B cell (primary cell): ENCODE data around the gene ASPHD1.
"Not testable (repeated sequence)": the region's sequence is repeated elsewhere in the genome, so short reads cannot be mapped to it uniquely, and the experiment has no call there.

ENCODE experiments used
- EZH2 ChIP-seq: IDR thresholded peaks from 2 replicates; pipeline ENCODE4 v1.6.1; 2012; ENCODE audit warnings: borderline replicate concordance, low read depth, mild to moderate bottlenecking, moderate library complexity, low read length; ENCODE audit not compliant: insufficient read depth, poor library complexity, severe bottlenecking
- TF ChIP-seq, protein P1 (sequence below): fragments of 200-600 bp; IDR thresholded peaks from one replicate; pipeline ENCODE4 v1.8.0; 2022; ENCODE audit warnings: antibody characterized with exemption, mild to moderate bottlenecking

DNA sequence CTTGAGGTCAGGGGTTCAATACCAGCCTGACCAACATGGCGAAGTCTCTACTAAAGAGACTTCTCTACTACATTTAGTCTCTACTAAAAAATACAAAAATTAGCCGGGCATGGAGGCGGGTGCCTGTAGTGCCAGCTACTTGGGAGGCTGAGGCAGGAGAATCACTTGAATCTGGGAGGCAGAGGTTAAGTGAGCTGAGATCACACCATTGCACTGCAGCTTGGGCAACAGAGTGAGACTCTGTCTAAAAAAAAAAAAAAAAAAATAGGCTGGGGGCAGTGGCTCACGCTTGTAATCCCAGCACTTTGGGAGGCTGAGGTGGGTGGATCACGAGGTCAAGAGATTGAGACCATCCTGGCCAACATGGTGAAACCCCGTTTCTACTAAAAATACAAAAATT lies 9.6 kb downstream of the ASPHD1 start:
- TF ChIP-seq, protein P1, sequence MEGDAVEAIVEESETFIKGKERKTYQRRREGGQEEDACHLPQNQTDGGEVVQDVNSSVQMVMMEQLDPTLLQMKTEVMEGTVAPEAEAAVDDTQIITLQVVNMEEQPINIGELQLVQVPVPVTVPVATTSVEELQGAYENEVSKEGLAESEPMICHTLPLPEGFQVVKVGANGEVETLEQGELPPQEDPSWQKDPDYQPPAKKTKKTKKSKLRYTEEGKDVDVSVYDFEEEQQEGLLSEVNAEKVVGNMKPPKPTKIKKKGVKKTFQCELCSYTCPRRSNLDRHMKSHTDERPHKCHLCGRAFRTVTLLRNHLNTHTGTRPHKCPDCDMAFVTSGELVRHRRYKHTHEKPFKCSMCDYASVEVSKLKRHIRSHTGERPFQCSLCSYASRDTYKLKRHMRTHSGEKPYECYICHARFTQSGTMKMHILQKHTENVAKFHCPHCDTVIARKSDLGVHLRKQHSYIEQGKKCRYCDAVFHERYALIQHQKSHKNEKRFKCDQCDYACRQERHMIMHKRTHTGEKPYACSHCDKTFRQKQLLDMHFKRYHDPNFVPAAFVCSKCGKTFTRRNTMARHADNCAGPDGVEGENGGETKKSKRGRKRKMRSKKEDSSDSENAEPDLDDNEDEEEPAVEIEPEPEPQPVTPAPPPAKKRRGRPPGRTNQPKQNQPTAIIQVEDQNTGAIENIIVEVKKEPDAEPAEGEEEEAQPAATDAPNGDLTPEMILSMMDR, result not testable (repeated sequence)
- TF ChIP-seq EZH2, result not testable (repeated sequence)
